Measurements from ENCODE around the gene CSK. TPM values are rescaled to one million over a fixed set of nuclear protein-coding genes. Genes with fewer than 3 reads are reported as not detected.

Gene CSK
- total RNA-seq, 1 donor from 2014 or later = 100 TPM

GRCh38 chr15:74825866-74826265 is 44.0 kb downstream of the CSK start:
- DNase-seq (ENCODE audit: low spot score) = no peak
- H3K36me3 Mint-ChIP-seq (ENCODE audit: low read depth, unreplicated experiment) = no peaks in the 10 kb centered on the region
- H3K4me3 Mint-ChIP-seq (ENCODE audit: unreplicated experiment) = no peak overlapping the region
- H3K4me1 Mint-ChIP-seq (ENCODE audit: unreplicated experiment) = no peaks in the 10 kb centered on the region
- H3K27ac Mint-ChIP-seq (ENCODE audit: unreplicated experiment) = no peak overlapping the region
- H3K9me3 Mint-ChIP-seq (ENCODE audit: unreplicated experiment) = no peaks in the 10 kb centered on the region
- TF ChIP-seq CTCF (IDR thresholded peaks at IDR 0.05; ENCODE audit: unreplicated experiment) = no peak
- H3K27me3 Mint-ChIP-seq (ENCODE audit: unreplicated experiment) = peaks cover 12% of the 10 kb centered on the region

GRCh38 chr15:74826364-74826819 is 44.5 kb downstream of the CSK start, which contains the start of gene CPLX3:
CPLX3 (plus strand) TSS chr15:74826627; CDS start chr15:74826704, 77 bp downstream.
- no peak within 1 kb of the TSS for H3K4me3 Mint-ChIP-seq (ENCODE audit: unreplicated experiment)
- no peak for TF ChIP-seq CTCF (IDR thresholded peaks at IDR 0.05; ENCODE audit: unreplicated experiment)
- no peak within 1 kb of the TSS for H3K27ac Mint-ChIP-seq (ENCODE audit: unreplicated experiment)
- no peaks in the 10 kb centered on the region for H3K9me3 Mint-ChIP-seq (ENCODE audit: unreplicated experiment)
- peak; percentile 56 for DNase-seq (ENCODE audit: low spot score)
- no peaks in the 10 kb centered on the region for H3K4me1 Mint-ChIP-seq (ENCODE audit: unreplicated experiment)
- H3K27me3 Mint-ChIP-seq (ENCODE audit: unreplicated experiment) = peaks cover 12% of the 10 kb centered on the region
- H3K36me3 Mint-ChIP-seq (ENCODE audit: low read depth, unreplicated experiment) = no peaks in the 10 kb centered on the region

- no peak for DNase-seq (ENCODE audit: low spot score)
- Mint-ChIP-seq H3K36me3 (ENCODE audit: low read depth, unreplicated experiment) (no peaks in the 10 kb centered on the region), H3K4me3 (ENCODE audit: unreplicated experiment) (no peak overlapping the region), H3K27ac (ENCODE audit: unreplicated experiment) (no peak overlapping the region), H3K4me1 (ENCODE audit: unreplicated experiment) (no peaks in the 10 kb centered on the region), H3K9me3 (ENCODE audit: unreplicated experiment) (no peaks in the 10 kb centered on the region), H3K27me3 (ENCODE audit: unreplicated experiment) (peaks cover 11% of the 10 kb centered on the region)
- no peak for TF ChIP-seq CTCF (IDR thresholded peaks at IDR 0.05; ENCODE audit: unreplicated experiment)
These were observed 45.0 kb downstream of the CSK start for GRCh38 chr15:74826921-74827320.

- no peak overlapping the region for H3K27ac Mint-ChIP-seq (ENCODE audit: unreplicated experiment)
- no peak for DNase-seq (ENCODE audit: low spot score)
- H3K27me3 Mint-ChIP-seq (ENCODE audit: unreplicated experiment) = peaks cover 8% of the 10 kb centered on the region
- H3K36me3 Mint-ChIP-seq (ENCODE audit: low read depth, unreplicated experiment) = no peaks in the 10 kb centered on the region
- no peaks in the 10 kb centered on the region for H3K9me3 Mint-ChIP-seq (ENCODE audit: unreplicated experiment)
- peaks cover under 1% of the 10 kb centered on the region for H3K4me1 Mint-ChIP-seq (ENCODE audit: unreplicated experiment)
- no peak overlapping the region for H3K4me3 Mint-ChIP-seq (ENCODE audit: unreplicated experiment)
- no peak for TF ChIP-seq CTCF (IDR thresholded peaks at IDR 0.05; ENCODE audit: unreplicated experiment)
These were observed 45.7 kb downstream of the CSK start for GRCh38 chr15:74827614-74828013.

- H3K4me3 Mint-ChIP-seq (ENCODE audit: unreplicated experiment) = no peak overlapping the region
These were observed 47.0 kb downstream of the CSK start for GRCh38 chr15:74828835-74829234.

More at GRCh38 chr15:74828835-74829234, 47.0 kb downstream of the CSK start:
- Mint-ChIP-seq H3K27me3 (ENCODE audit: unreplicated experiment) (peaks cover 8% of the 10 kb centered on the region), H3K36me3 (ENCODE audit: low read depth, unreplicated experiment) (no peaks in the 10 kb centered on the region), H3K27ac (ENCODE audit: unreplicated experiment) (no peak overlapping the region), H3K9me3 (ENCODE audit: unreplicated experiment) (no peaks in the 10 kb centered on the region), H3K4me1 (ENCODE audit: unreplicated experiment) (peaks cover 7% of the 10 kb centered on the region)
- no peak for TF ChIP-seq CTCF (IDR thresholded peaks at IDR 0.05; ENCODE audit: unreplicated experiment)
- DNase-seq (ENCODE audit: low spot score) = no peak

Measured in endothelial cell (in vitro differentiated cells).